Neural cell (in vitro differentiated cells): ENCODE measurements around the gene JAGN1.

Source experiments
- CTCF ChIP-seq: fragments of 450-650 bp; IDR thresholded peaks from 2 replicates; pipeline ENCODE4 v1.5.1; 2014; ENCODE audit warnings: antibody characterized with exemption, mild to moderate bottlenecking, moderate library complexity; ENCODE audit not compliant: poor library complexity, severe bottlenecking
- EP300 ChIP-seq: fragments of 450-650 bp; conservative IDR thresholded peaks from 2 replicates; pipeline ENCODE4 v1.6.1; 2014; ENCODE audit warnings: antibody characterized with exemption, mild to moderate bottlenecking, moderate library complexity; ENCODE audit not compliant: poor library complexity, severe bottlenecking
- EZH2 ChIP-seq: fragments of 200-600, 300-800 bp; shearing (Covaris generic), sonication (generic); IDR thresholded peaks from 2 replicates; pipeline ENCODE4 v1.6.1; 2014; ENCODE audit warnings: antibody characterized with exemption, low read length, borderline replicate concordance, mild to moderate bottlenecking; ENCODE audit not compliant: insufficient read depth, poor library complexity, severe bottlenecking
- POLR2AphosphoS5 ChIP-seq: IDR thresholded peaks from 2 replicates; pipeline ENCODE4 v1.6.1; 2012
- REST ChIP-seq: IDR thresholded peaks from 2 replicates; pipeline ENCODE4 v1.6.1; 2012; ENCODE audit warnings: borderline replicate concordance
- SMC3 ChIP-seq: fragments of 450-650 bp; conservative IDR thresholded peaks from 2 replicates; pipeline ENCODE4 v1.6.1; 2014; ENCODE audit warnings: antibody characterized with exemption, mild to moderate bottlenecking, moderate library complexity; ENCODE audit not compliant: poor library complexity
- TAF1 ChIP-seq: IDR thresholded peaks from 2 replicates; pipeline ENCODE4 v1.6.1; 2012; ENCODE audit warnings: low read depth

DNA sequence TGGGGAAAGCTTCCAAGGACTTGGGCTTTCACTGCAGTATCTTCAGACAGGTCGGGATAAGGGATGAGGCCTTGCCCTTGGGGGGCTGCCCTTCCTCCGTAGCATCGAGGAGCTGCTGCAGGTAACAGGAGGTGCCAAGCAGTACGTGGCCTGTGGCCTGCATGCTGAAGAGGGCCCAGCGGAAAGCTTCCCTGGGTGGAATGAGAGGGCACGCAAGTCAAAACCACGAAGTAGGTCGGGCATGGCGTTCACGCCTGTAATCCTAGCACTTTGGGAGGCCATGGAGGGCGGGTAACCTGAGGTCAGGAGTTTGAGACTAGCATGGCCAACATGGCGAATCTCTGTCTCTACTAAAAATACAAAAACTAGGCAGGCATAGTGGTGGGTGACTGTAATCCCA is 23.3 kb upstream of the JAGN1 start:
- TF ChIP-seq EZH2 (no peak), REST (no peak), POLR2AphosphoS5 (no peak), CTCF (no peak), TAF1 (no peak), EP300 (no peak), SMC3 (no peak)
